SK-N-SH treated with all-trans-retinoic acid at 6 μM for 48 hours (cell line): ENCODE measurements around the gene CASP2.

Experiments used
- ATAC-seq: fragments of 200-7000 bp; cut with Tn5 transposase; 3 replicates; pipeline ENCODE4 v1.9.1; 2020; ENCODE audit warnings: mild to moderate bottlenecking, moderate library complexity
- ARNTL ChIP-seq: fragments of 450-650 bp; formaldehyde crosslinking; IDR thresholded peaks from 2 replicates; pipeline ENCODE4 v1.5.0; 2020; ENCODE audit warnings: low read depth, mild to moderate bottlenecking, moderate library complexity, borderline replicate concordance
- BACH2 ChIP-seq: fragments of 250-450 bp; sonication (Bioruptor Pico); IDR thresholded peaks from 2 replicates; pipeline ENCODE4 v1.9.0; 2021; ENCODE audit warnings: mild to moderate bottlenecking, borderline replicate concordance
- CREB5 ChIP-seq: fragments of 250-450 bp; sonication (Bioruptor Pico); IDR thresholded peaks from 2 replicates; pipeline ENCODE4 v1.5.1; 2020; ENCODE audit warnings: low read depth, mild to moderate bottlenecking, moderate library complexity
- CSDC2 ChIP-seq: fragments of 250-450 bp; sonication (Bioruptor Pico); IDR thresholded peaks from 2 replicates; pipeline ENCODE4 v1.5.0; 2020; ENCODE audit warnings: mild to moderate bottlenecking, moderate library complexity
- CSRNP3 ChIP-seq: fragments of 250-450 bp; sonication (Bioruptor Pico); IDR thresholded peaks from 2 replicates; pipeline ENCODE4 v1.5.1; 2021; ENCODE audit warnings: mild to moderate bottlenecking, moderate library complexity
- ESRRG ChIP-seq: fragments of 250-450 bp; sonication (Bioruptor Pico); IDR thresholded peaks from 2 replicates; pipeline ENCODE4 v1.6.1; 2021; ENCODE audit warnings: mild to moderate bottlenecking
- GLIS3 ChIP-seq: fragments of 250-450 bp; sonication (Bioruptor Pico); IDR thresholded peaks from 2 replicates; pipeline ENCODE4 v1.5.0; 2020; ENCODE audit warnings: mild to moderate bottlenecking, moderate library complexity
- ISL1 ChIP-seq: fragments of 250-450 bp; sonication (Bioruptor Pico); IDR thresholded peaks from 2 replicates; pipeline ENCODE4 v2.1.2; 2022; ENCODE audit warnings: mild to moderate bottlenecking, moderate library complexity
- OSR1 ChIP-seq: fragments of 250-450 bp; sonication (Bioruptor Pico); IDR thresholded peaks from 2 replicates; pipeline ENCODE4 v1.8.0; 2022; ENCODE audit warnings: moderate library complexity, mild to moderate bottlenecking, inconsistent platforms
- PATZ1 ChIP-seq: fragments of 250-450 bp; sonication (Bioruptor Pico); IDR thresholded peaks from 2 replicates; pipeline ENCODE4 v1.8.0; 2020; ENCODE audit warnings: mild to moderate bottlenecking, moderate library complexity, borderline replicate concordance
- POU6F1 ChIP-seq: fragments of 250-450 bp; sonication (Bioruptor Pico); IDR thresholded peaks from 2 replicates; pipeline ENCODE4 v1.8.0; 2021; ENCODE audit warnings: low read depth, mild to moderate bottlenecking, moderate library complexity, borderline replicate concordance
- RARB ChIP-seq: fragments of 250-450 bp; sonication (Bioruptor Pico); IDR thresholded peaks from 2 replicates; pipeline ENCODE4 v1.8.0; 2021; ENCODE audit warnings: mild to moderate bottlenecking, moderate library complexity
- SNAI2 ChIP-seq: fragments of 250-450 bp; sonication (Bioruptor Pico); IDR thresholded peaks from 2 replicates; pipeline ENCODE4 v1.5.0; 2020; ENCODE audit warnings: mild to moderate bottlenecking, moderate library complexity
- TCF4 ChIP-seq: fragments of 250-450 bp; sonication (Bioruptor Pico); IDR thresholded peaks from 2 replicates; pipeline ENCODE4 v1.8.0; 2021; ENCODE audit warnings: mild to moderate bottlenecking, moderate library complexity, borderline replicate concordance
- TOX ChIP-seq: fragments of 250-450 bp; sonication (Bioruptor Pico); IDR thresholded peaks from 2 replicates; pipeline ENCODE4 v1.8.0; 2021; ENCODE audit warnings: mild to moderate bottlenecking, moderate library complexity, borderline replicate concordance
- TSHZ2 ChIP-seq: fragments of 250-450 bp; sonication (Bioruptor Pico); IDR thresholded peaks from 2 replicates; pipeline ENCODE4 v1.5.0; 2020; ENCODE audit warnings: mild to moderate bottlenecking, moderate library complexity
- ZC3H10 ChIP-seq: fragments of 250-450 bp; sonication (Bioruptor Pico); IDR thresholded peaks from 2 replicates; pipeline ENCODE4 v1.5.1; 2021; ENCODE audit warnings: mild to moderate bottlenecking, moderate library complexity
- ZFP3 ChIP-seq: fragments of 250-450 bp; sonication (Bioruptor Pico); IDR thresholded peaks from 2 replicates; pipeline ENCODE4 v1.5.0; 2020; ENCODE audit warnings: mild to moderate bottlenecking, moderate library complexity
- ZFP30 ChIP-seq: fragments of 450-650 bp; formaldehyde crosslinking; IDR thresholded peaks from 2 replicates; pipeline ENCODE4 v1.5.0; 2022; ENCODE audit warnings: mild to moderate bottlenecking, moderate library complexity
- ZNF565 ChIP-seq: fragments of 450-650 bp; formaldehyde crosslinking; conservative IDR thresholded peaks from 2 replicates; pipeline ENCODE4 v1.5.0; 2020; ENCODE audit warnings: low read depth, mild to moderate bottlenecking, moderate library complexity
- ZNF70 ChIP-seq: fragments of 450-650 bp; formaldehyde crosslinking; IDR thresholded peaks from 2 replicates; pipeline ENCODE4 v1.5.0; 2020; ENCODE audit warnings: mild to moderate bottlenecking, moderate library complexity
- ZNF8 ChIP-seq: fragments of 450-650 bp; formaldehyde crosslinking; IDR thresholded peaks from 2 replicates; pipeline ENCODE4 v1.5.0; 2020; ENCODE audit warnings: mild to moderate bottlenecking, moderate library complexity

Gene CASP2

GRCh38 chr7:143327903-143328302, 39.8 kb downstream of the CASP2 start:
- ATAC-seq, result no peak
- TF ChIP-seq PATZ1 (no peak), SNAI2 (CRISPR knock-in tag) (no peak), ISL1 (CRISPR knock-in tag) (no peak), GLIS3 (no peak), TSHZ2 (CRISPR knock-in tag) (no peak), TCF4 (CRISPR knock-in tag) (no peak), TOX (CRISPR knock-in tag) (no peak), ARNTL (CRISPR knock-in tag) (no peak)

GRCh38 chr7:143329471-143330170, 41.5 kb downstream of the CASP2 start:
- TF ChIP-seq POU6F1 (CRISPR knock-in tag), result no peak
- TF ChIP-seq OSR1, result no peak
- no peak for TF ChIP-seq ZFP3
- TF ChIP-seq ZC3H10 (CRISPR knock-in tag), result no peak
- no peak for TF ChIP-seq ISL1 (CRISPR knock-in tag)
- TF ChIP-seq TCF4 (CRISPR knock-in tag), result no peak
- ATAC-seq, result no peak

- TF ChIP-seq ZNF70 (CRISPR knock-in tag) (no peak), GLIS3 (no peak), ESRRG (no peak), CSRNP3 (CRISPR knock-in tag) (no peak), ZNF565 (CRISPR knock-in tag) (no peak), TSHZ2 (CRISPR knock-in tag) (no peak), RARB (CRISPR knock-in tag) (peak; percentile 66; the same call in 1 of the 2 replicates), ZNF8 (CRISPR knock-in tag) (no peak), SNAI2 (CRISPR knock-in tag) (no peak), TCF4 (CRISPR knock-in tag) (no peak), TOX (CRISPR knock-in tag) (peak; percentile 48; the same call in 1 of the 2 replicates), BACH2 (CRISPR knock-in tag) (no peak), CSDC2 (CRISPR knock-in tag) (no peak), ZC3H10 (CRISPR knock-in tag) (peak; percentile 68; the same call in 1 of the 2 replicates), ISL1 (CRISPR knock-in tag) (no peak), ZFP30 (CRISPR knock-in tag) (no peak), ARNTL (CRISPR knock-in tag) (no peak), CREB5 (CRISPR knock-in tag) (no peak)
- TF ChIP-seq, all 23 proteins: peak for 3
- ATAC-seq, result peak; percentile 95
These were observed 43.1 kb downstream of the CASP2 start for GRCh38 chr7:143331179-143331801.
